T-helper 2 cell treated with Interferon-gamma antibody and Interleukin-4, amounts not matched to agents 100 ng/mL and 5 ng/mL, for 36 hours (primary cell): ENCODE measurements around the gene DENND1A. TPM values are rescaled to one million over a fixed set of nuclear protein-coding genes. Genes with fewer than 3 reads are reported as not detected.
"Not testable (repeated sequence)": the region's sequence is repeated elsewhere in the genome, so short reads cannot be mapped to it uniquely, and the experiment has no call there.

Source experiments
- intact Hi-C: fragments of 100-400 bp; cut with micrococcal nuclease; formaldehyde crosslinking; loops from one replicate; pipeline ENCODE4 v1.15.1; 2023
- total RNA-seq: library from RNA; stranded (reverse); gene quantifications from 2 replicates; pipeline ENCODE4 v1.2.3, GENCODE V29; 2022

Gene DENND1A
- total RNA-seq = 13.1 and 13.5 TPM in 2 replicates

- intact Hi-C loops = loop anchor here (5.0 kb wide), 1 partner anchor 663 kb away; the partner anchor contains the start of gene STRBP
Measured at GRCh38 chr9:123929870-123930831, at the start of gene DENND1A. Gene DENND1A (minus strand): TSS chr9:123930126. CDS start chr9:123929905, 221 bp downstream.

GRCh38 chr9:123978981-123979380, 49.1 kb upstream of the DENND1A start:
- intact Hi-C loops = no loop called here

- intact Hi-C loops = not testable (repeated sequence)
Measured at GRCh38 chr9:123976579-123976978, 46.7 kb upstream of the DENND1A start.

GRCh38 chr9:123975871-123976270, 45.9 kb upstream of the DENND1A start:
- intact Hi-C loops = no loop called here

GRCh38 chr9:123974471-123974870, 44.5 kb upstream of the DENND1A start:
- intact Hi-C loops = no loop called here

- intact Hi-C loops = no loop called here
Measured at GRCh38 chr9:123973590-123974223, 43.8 kb upstream of the DENND1A start.

- intact Hi-C loops = no loop called here
Measured at GRCh38 chr9:123972618-123973017, 42.7 kb upstream of the DENND1A start.

- intact Hi-C loops = no loop called here
Measured at GRCh38 chr9:123967323-123967722, 37.4 kb upstream of the DENND1A start.

- intact Hi-C loops = no loop called here
Measured at GRCh38 chr9:123965801-123966686, 36.1 kb upstream of the DENND1A start.

GRCh38 chr9:123964761-123965160, 34.8 kb upstream of the DENND1A start:
- intact Hi-C loops = no loop called here

- intact Hi-C loops = no loop called here
Measured at GRCh38 chr9:123960965-123961364, 31.0 kb upstream of the DENND1A start.

GRCh38 chr9:123960366-123960765, 30.4 kb upstream of the DENND1A start:
- intact Hi-C loops = no loop called here

- intact Hi-C loops = no loop called here
Measured at GRCh38 chr9:123959787-123960186, 29.9 kb upstream of the DENND1A start.

GRCh38 chr9:123957731-123958130, 27.8 kb upstream of the DENND1A start:
- intact Hi-C loops = no loop called here

- intact Hi-C loops = no loop called here
Measured at GRCh38 chr9:123957168-123957721, 27.3 kb upstream of the DENND1A start.

- intact Hi-C loops = no loop called here
Measured at GRCh38 chr9:123955637-123956036, 25.7 kb upstream of the DENND1A start.

- intact Hi-C loops = no loop called here
Measured at GRCh38 chr9:123954518-123955280, 24.8 kb upstream of the DENND1A start.

- intact Hi-C loops = no loop called here
Measured at GRCh38 chr9:123952641-123953495, 22.9 kb upstream of the DENND1A start.

GRCh38 chr9:123948286-123948685, 18.4 kb upstream of the DENND1A start:
- intact Hi-C loops = no loop called here
